Stimulated activated CD4-positive, alpha-beta T cell treated with anti-CD3 and anti-CD28 coated beads, Interleukin-15, amount 100 ng/mL, for 24 hours (primary cell): ENCODE results near the gene CDC42EP2.

ENCODE experiments used
- DNase-seq: peaks from one replicate; pipeline ENCODE4 v3.0.0-alpha.2; 2020

Gene CDC42EP2

DNA sequence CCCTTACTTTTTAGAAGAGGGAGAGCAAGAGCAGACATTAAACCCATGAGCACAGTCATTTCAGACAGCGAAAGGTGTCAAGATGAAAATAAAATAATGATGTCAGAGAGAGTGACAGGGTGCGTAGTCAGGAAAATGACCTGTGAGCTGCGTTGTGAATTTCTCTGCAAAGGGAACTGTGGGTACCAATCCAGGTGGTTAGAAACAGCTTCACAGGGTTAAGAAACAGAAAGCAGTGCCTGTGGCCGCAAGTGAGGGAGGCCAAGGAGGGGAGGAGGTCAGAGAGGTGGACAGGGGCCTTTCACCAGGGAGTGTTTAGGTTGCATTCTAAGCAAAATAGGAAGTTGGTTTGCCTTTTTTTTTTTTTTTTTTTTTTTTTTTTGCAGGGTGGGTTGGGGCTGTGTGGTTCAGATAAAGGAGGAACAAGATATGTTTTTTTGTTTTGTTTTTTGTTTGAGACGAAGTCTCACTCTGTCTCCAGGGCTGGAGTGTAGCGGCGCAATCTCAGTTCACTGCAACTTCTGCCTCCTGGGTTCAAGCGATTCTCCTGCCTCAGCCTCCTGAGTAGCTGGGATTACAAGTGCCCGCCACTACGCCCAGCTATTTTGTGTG lies 47.8 kb downstream of the CDC42EP2 start:
- no peak for DNase-seq

- no peak for DNase-seq
Observed at GRCh38 chr11:65362966-65363365, 48.3 kb downstream of the CDC42EP2 start.

DNA sequence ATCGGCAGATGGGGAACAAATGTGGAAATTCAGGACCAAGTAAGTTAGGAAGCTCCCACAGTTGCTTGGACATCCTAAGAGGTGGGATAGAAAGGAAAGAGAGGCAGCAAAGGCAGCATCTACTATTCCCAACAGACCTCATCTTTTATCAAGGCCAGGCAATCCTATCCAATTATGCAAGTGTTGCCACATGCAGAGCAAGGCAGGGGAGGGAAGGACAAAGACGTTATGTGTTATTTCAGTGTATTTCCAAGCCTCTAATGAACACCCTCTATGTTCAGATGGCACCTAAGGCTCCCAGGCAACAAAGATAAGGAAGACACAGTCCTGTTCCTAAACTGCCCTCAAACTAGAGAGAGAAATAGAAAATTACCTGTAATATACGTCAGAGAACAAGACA lies 49.1 kb downstream of the CDC42EP2 start:
- no peak for DNase-seq

- peak; percentile 34 for DNase-seq
Observed at GRCh38 chr11:65366340-65366773, 51.7 kb downstream of the CDC42EP2 start.

DNA sequence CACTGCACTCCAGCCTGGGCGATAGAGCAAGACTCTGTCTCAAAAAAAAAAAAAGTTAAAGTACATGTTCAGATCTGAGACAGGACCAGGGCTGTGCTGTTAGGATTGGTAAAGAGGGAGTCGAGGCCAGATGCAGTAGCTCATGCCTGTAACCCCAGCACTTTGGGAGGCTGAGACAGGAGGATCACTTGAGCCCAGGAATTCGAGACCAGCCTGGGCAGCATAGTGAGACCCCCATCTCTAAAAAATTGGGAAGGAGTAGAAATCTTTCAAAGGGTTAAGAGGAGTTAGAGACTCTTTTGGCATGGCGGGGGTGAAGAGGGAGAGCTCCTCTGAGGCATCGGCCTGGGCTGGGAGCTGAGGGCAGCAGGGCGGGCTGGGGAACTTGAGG lies 56.0 kb downstream of the CDC42EP2 start:
- no peak for DNase-seq
